Stimulated activated CD8-positive, alpha-beta memory T cell treated with anti-CD3 and anti-CD28 coated beads, Interleukin-2, amount 100 ng/mL, for 1 hour (primary cell): Measurements from ENCODE around the gene CCDC178.

Experiments used
- DNase-seq, 2 donors: peaks; one replicate each; pipeline ENCODE4 v3.0.0-alpha.2; 2020; ENCODE audit warnings: low read depth in 2 of 2

Gene CCDC178

DNA sequence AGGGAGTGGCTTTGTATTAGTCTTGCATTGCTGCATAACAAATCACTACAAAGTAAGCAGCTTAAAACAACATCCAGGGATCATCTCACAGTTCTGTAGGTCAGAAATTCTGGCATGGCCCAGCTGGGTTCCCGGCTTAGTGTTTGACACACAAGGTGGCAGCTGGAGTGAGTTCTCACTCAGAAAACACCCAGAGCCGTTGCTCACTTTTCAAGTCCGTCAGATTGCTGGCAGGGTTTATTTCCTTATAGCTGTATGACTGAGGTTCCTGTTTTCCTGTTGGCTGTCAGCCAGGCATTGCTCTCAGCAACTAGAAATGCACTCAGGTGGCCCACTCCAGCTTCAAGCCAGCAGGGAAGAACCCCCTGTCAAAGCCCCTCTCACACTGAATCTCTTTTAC, 324.1 kb downstream of the CCDC178 start:
- DNase-seq = no peak

GRCh38 chr18:33115917-33116316, 324.6 kb downstream of the CCDC178 start:
- no peak for DNase-seq

- no peak for DNase-seq
Measured at GRCh38 chr18:33115476-33115875, 325.0 kb downstream of the CCDC178 start.

- DNase-seq = no peak
Measured at GRCh38 chr18:33114749-33115148, 325.8 kb downstream of the CCDC178 start.

DNA sequence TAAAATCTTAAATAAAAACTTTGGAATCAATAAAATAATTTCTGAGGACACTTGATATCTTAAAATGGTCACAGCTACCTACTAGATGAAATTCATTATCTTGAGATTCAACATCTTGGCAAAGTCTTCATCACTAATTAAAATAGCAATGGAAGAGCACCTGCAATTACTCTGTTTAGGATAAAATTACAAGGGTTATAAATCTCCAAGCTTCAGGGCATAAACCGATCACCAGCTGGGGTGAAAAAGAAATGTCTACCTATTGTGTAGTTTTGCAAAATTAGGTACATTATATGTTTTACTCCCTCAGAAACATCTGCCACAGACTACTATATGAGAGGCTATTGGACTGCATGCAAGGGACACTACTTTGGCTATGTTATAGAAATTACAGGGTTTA, 327.1 kb downstream of the CCDC178 start:
- DNase-seq = no peak

DNA sequence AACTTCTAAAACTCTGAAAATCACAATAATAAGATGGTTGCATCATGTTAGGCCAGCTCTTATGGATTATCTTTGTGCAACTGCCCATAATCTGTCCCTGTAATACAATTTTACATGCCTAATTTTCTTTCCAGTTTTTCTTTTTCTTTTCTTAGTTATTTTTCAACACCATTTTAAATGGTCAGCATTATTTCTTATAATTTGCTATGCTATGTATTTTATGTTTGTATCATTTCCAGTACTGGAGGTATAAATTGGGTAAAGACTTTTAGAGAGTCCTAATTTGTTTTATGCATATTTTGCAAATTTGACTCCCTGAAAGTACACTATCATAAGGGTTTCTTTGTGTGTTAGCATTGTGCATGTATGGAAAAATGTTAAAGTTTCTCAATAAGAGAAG, 333.0 kb downstream of the CCDC178 start:
- no peak for DNase-seq

GRCh38 chr18:33101316-33101715, 339.2 kb downstream of the CCDC178 start:
- DNase-seq = no peak

DNA sequence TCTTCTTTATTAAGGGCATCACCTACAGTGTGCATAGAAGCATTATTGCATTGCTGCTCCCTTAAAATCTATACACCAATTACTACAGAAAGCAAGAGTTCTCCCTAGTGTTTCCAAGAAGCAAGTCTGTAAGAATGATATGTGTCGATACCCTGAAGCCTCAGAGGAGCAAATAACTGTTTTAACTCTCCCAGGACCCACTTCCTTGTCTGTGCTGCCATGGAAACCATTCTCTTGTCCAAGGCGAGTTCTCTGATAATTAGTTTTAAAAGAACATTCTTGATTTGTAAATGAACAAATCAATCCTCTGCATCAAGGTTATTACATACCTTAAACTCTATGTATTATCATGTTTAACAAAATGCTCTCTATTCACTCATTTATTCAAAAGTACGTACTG, 340.9 kb downstream of the CCDC178 start:
- DNase-seq = no peak

GRCh38 chr18:33097126-33097525, 343.4 kb downstream of the CCDC178 start:
- DNase-seq = no peak

GRCh38 chr18:33090461-33090860, 350.1 kb downstream of the CCDC178 start:
- DNase-seq = no peak

DNA sequence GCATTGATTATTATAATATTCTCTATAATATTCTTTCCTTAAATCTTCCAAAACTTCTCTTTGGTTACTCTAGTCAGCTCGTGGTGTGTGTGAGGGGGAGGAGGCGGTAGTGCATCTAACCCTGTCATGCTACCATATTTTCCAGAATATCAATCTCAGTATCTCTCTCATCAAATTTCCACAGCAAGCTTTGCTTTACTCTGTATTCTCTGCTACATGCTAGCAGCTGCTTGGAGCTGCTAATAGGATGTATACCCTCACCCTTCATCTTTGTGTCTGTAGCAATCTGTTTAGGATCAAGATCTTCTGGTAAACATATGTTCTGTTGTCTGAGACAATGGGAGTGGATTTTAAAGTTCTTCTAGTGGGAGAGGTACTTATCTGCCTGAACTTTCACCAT, 363.9 kb downstream of the CCDC178 start:
- DNase-seq = no peak

- DNase-seq = no peak
Measured at GRCh38 chr18:33074125-33074524, 366.4 kb downstream of the CCDC178 start.

GRCh38 chr18:33062834-33063364, 377.6 kb downstream of the CCDC178 start:
- no peak for DNase-seq

DNA sequence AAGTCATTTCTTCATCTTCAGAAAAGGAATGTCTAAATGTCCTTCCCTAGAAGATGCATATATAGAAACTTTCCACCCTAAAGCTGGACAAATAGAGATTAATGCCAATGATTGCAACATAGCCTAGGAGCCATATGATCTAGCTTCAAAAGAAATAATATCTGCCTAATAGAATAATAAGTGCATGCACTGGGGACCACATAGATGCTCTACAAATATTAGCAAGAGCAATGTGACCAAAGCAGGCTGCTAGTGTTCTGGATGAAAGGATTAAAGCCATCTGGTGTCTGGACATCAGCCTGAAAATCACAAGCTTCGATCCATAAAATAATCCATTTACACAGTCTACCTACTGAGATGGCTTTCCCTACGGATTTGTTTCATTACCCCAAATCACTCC, 387.6 kb downstream of the CCDC178 start:
- DNase-seq = no peak

- no peak for DNase-seq
Measured at GRCh38 chr18:33051407-33051806, 389.1 kb downstream of the CCDC178 start.

GRCh38 chr18:33040213-33040612, 400.3 kb downstream of the CCDC178 start:
- no peak for DNase-seq

DNA sequence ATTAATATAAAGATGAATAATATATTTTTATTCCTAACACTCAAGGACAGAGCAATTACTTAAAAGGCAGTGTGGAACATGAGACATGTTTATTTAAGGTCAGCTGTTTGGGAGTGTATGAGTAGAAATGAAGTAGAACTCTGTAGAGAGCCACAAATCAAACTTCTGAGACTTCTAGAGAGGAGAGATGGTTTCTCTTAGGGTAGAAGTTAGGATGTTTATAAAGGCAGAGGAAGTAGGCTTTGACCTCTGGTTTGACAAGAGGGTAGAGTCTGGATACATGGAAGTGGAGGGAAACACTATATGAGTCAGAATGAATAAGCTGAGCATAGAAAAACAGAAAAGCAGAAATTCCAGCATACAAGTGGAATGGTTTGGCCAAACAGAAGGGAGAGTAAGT, 405.6 kb downstream of the CCDC178 start:
- no peak for DNase-seq

DNA sequence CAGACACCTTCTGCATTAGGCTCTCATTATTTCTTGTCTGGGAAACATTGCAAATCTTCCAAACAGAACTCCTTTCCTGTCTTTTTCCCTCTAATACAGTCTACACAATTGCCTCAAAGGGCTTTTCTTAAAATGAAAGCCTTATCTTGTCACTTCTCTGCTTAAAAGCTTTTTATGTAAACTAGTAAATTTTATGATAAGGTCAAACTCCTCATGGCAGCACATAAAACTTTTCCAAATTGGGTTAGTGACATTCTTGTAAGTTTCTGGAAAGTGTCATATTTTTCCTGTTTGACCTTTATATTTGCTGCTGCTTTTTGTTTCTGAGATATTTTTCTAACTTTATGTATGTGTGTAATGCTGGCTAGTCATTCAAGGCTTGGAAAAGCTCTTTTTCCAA, 406.3 kb downstream of the CCDC178 start:
- no peak for DNase-seq

GRCh38 chr18:33022370-33022769, 418.2 kb downstream of the CCDC178 start:
- DNase-seq = no peak

GRCh38 chr18:33020877-33021276, 419.6 kb downstream of the CCDC178 start:
- no peak for DNase-seq

GRCh38 chr18:33014060-33014796, 426.3 kb downstream of the CCDC178 start:
- DNase-seq = no peak

GRCh38 chr18:33010149-33010548, 430.4 kb downstream of the CCDC178 start:
- no peak for DNase-seq

GRCh38 chr18:32998921-32999320, 441.6 kb downstream of the CCDC178 start:
- DNase-seq = no peak

- no peak for DNase-seq
Measured at GRCh38 chr18:32998285-32998684, 442.2 kb downstream of the CCDC178 start.
